Muscle of leg (tissue), 11 donors: ENCODE results near the gene ATXN2. TPM values are rescaled to one million over a fixed set of nuclear protein-coding genes. Genes with fewer than 3 reads are reported as not detected.
A peak's percentile ranks its signal among the peaks of the same experiment; 100 is the strongest.
"Not testable (repeated sequence)": the region's sequence is repeated elsewhere in the genome, so short reads cannot be mapped to it uniquely, and the experiment has no call there.

Experiments used
- DNase-seq: peaks from one replicate; pipeline ENCODE4 v3.0.0; 2013
- H3K27ac ChIP-seq: one replicate; pipeline ENCODE4 v1.5.1; 2013; ENCODE audit warnings: mild to moderate bottlenecking, low read length, control low read depth
- H3K27me3 ChIP-seq: one replicate; pipeline ENCODE4 v1.6.1; 2013; ENCODE audit warnings: low read length; ENCODE audit not compliant: control insufficient read depth, insufficient read depth
- H3K36me3 ChIP-seq: one replicate; pipeline ENCODE4 v1.6.1; 2013; ENCODE audit warnings: low read length; ENCODE audit not compliant: control insufficient read depth, insufficient read depth
- H3K4me1 ChIP-seq: one replicate; pipeline ENCODE4 v1.6.1; 2013; ENCODE audit warnings: low read length; ENCODE audit not compliant: control insufficient read depth, insufficient read depth
- H3K4me3 ChIP-seq: one replicate; pipeline ENCODE4 v1.5.1; 2013; ENCODE audit warnings: low read length, control low read depth
- H3K9me3 ChIP-seq: replicated peaks from 2 replicates; pipeline ENCODE4 v1.6.1; 2013; ENCODE audit warnings: low read depth, low read length; ENCODE audit not compliant: control insufficient read depth
- whole genome bisulfite sequencing: methylation state at CpG from one replicate; pipeline ENCODE4 v1.1.5; 2013; ENCODE audit warnings: missing lambda C conversion rate; ENCODE audit not compliant: insufficient coverage; 5-methylcytosine and 5-hydroxymethylcytosine counted together
- polyA plus RNA-seq, 8 donors: library from polyadenylated mRNA; unstranded; fragments of 120-200 nt; gene quantifications; one replicate each; pipeline versions ENCODE4 v1.2.1 to v1.2.3, GENCODE V29; 2013; ENCODE audit warnings: inconsistent platforms in 1 of 8, low replicate concordance in 1 of 8; ENCODE audit not compliant: insufficient read length in 8 of 8, insufficient read depth in 1 of 8
- total RNA-seq: library from RNA; stranded (reverse); fragments of 120-200 nt; gene quantifications from one replicate; pipeline ENCODE4 v1.2.4, GENCODE V29; 2013

The ATXN2 gene
- total and polyA plus RNA-seq, 9 donors, result 32.3 to 60.2 (median 50.0) TPM

- no peak for DNase-seq
- Histone ChIP-seq H3K4me3 (no peak overlapping the region), H3K4me1 (peaks cover 5% of the 10 kb centered on the region), H3K27ac (no peak overlapping the region), H3K9me3 (no peaks in the 10 kb centered on the region), H3K27me3 (no peaks in the 10 kb centered on the region), H3K36me3 (no peaks in the 10 kb centered on the region)
- no CpG with 5 or more reads among the region's 2 CpGs for WGBS
Observed at GRCh38 chr12:111602348-111602747, 3.2 kb upstream of the ATXN2 start.

GRCh38 chr12:111600986-111601385, 1.9 kb upstream of the ATXN2 start:
- not testable (repeated sequence) for H3K9me3 ChIP-seq, H3K27me3 ChIP-seq, H3K4me3 ChIP-seq, H3K36me3 ChIP-seq, H3K27ac ChIP-seq, DNase-seq
- H3K4me1 ChIP-seq, result peaks cover 10% of the 10 kb centered on the region
- WGBS, result over 99% methylated on average over 8 of the region's 12 CpGs

DNA sequence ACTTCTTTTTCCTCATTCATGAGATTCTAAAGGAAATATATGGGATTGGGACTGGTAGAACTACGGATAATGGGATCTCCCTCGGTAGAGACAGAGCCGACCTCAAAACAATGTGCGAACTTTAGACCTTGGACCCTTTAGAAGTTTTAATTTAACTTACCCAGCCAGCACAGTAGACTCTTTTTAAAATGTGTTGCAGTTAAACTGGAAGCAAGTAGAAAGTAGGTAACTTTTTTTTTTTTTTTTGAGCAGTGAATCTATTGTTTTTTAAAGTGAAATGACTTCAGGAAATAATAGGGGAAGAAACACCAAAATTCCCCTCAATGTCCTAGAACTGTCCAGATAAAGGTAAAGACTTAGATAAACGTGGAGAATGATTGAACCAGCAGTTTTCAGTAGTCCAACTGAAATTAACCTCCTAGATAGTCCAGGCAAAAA, 1.1 kb upstream of the ATXN2 start:
- Histone ChIP-seq H3K27me3 (no peaks in the 10 kb centered on the region), H3K4me1 (peaks cover 15% of the 10 kb centered on the region), H3K9me3 (no peaks in the 10 kb centered on the region), H3K36me3 (no peaks in the 10 kb centered on the region), H3K27ac (peak overlapping the region; percentile 95), H3K4me3 (peak overlapping the region; percentile 97)
- whole genome bisulfite sequencing, result no CpG with 5 or more reads among the region's 5 CpGs
- no peak for DNase-seq

GRCh38 chr12:111599453-111600204, 514 bp upstream of the ATXN2 start:
- H3K4me3 ChIP-seq, result peak overlapping the region; percentile 97

DNA sequence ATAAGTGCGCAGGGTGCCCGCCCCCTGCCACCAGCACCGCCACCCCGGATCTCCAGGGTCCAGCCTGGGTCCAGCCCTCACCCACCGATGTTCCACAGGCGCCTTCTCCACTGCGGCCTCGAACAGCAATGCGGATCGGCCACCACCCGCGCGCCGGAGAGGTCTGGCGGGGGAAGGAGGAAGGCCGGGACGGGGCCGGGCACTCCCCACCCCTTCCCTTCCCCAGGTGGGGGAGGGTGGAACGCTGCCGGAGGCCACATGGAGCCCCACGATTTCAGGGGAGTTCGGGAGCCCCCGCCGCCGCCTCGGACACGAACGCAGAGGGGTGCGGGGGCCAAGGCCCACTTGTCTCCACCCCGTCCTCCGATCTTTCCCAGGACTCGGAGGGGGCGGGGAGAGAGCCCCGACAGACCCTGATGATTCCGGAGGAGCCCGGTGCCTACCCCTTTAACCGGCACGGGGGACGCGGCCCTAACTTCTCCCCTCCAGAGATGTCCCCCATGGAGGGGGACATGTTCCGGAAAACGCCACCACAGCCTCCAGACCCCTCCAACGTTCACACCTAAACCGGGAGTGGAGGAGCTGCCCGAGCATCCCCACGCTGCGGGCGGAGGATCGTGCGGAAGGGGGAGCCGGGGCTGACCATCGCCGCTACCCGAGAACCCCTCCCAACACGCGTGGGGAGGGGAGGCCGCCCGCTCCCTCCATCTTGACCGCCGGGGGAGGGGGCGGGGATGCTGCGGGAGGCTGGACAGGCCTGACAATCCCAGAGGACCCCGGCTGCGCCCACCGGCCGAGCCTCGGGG, 1.1 kb downstream of the ATXN2 start:
- peak overlapping the region; percentile 97 for H3K4me3 ChIP-seq
- WGBS, result 0% methylated on average over 26 of the region's 67 CpGs
- H3K27ac ChIP-seq, result peak overlapping the region; percentile 83
- peak; percentile 76 for DNase-seq
- no peaks in the 10 kb centered on the region for H3K9me3 ChIP-seq
- no peaks in the 10 kb centered on the region for H3K36me3 ChIP-seq
- H3K4me1 ChIP-seq, result peaks cover 15% of the 10 kb centered on the region
- no peaks in the 10 kb centered on the region for H3K27me3 ChIP-seq

More at GRCh38 chr12:111599453-111600204, 514 bp upstream of the ATXN2 start:
- Histone ChIP-seq H3K4me1 (peaks cover 15% of the 10 kb centered on the region), H3K9me3 (no peaks in the 10 kb centered on the region), H3K27me3 (no peaks in the 10 kb centered on the region), H3K27ac (peak overlapping the region; percentile 95), H3K36me3 (no peaks in the 10 kb centered on the region)
- WGBS, result 0% methylated on average over 39 of the region's 56 CpGs
- DNase-seq, result peak; percentile 96

- Histone ChIP-seq H3K9me3 (no peaks in the 10 kb centered on the region), H3K4me3 (peak overlapping the region; percentile 97), H3K4me1 (peaks cover 15% of the 10 kb centered on the region), H3K27me3 (no peaks in the 10 kb centered on the region), H3K36me3 (no peaks in the 10 kb centered on the region), H3K27ac (peak overlapping the region; percentile 83)
- peak; percentile 65 for DNase-seq
- under 1% methylated on average over 17 of the region's 33 CpGs for WGBS
Observed at GRCh38 chr12:111596985-111597830, 1.9 kb downstream of the ATXN2 start.

DNA sequence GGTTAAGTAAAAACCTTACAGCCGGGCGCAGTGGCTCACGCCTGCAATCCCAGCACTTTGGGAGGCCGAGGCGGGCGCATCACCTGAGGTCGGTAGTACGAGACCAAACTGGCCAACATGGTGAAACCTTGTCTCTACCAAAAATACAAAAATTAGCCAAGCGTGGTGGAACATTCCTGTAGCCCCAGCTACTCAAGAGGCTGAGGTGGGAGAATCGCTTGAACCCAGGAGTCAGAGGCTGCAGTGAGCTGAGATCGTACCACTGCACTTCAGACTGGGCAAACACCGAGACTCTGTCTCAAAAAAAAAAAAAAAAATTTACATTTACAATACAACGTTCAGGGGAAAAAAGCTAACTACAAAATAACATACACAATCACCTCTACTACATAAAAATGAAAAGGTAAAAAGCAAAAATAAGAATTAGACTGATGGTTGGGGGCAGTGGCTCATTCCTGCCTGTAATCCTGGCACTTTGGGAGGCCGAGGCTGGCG, 3.7 kb downstream of the ATXN2 start:
- H3K4me1 ChIP-seq, result peaks cover 15% of the 10 kb centered on the region
- not testable (repeated sequence) for H3K4me3 ChIP-seq, H3K9me3 ChIP-seq, DNase-seq, H3K27ac ChIP-seq, H3K27me3 ChIP-seq, H3K36me3 ChIP-seq
- WGBS, result 100% methylated on average over 1 of the region's 15 CpGs

DNA sequence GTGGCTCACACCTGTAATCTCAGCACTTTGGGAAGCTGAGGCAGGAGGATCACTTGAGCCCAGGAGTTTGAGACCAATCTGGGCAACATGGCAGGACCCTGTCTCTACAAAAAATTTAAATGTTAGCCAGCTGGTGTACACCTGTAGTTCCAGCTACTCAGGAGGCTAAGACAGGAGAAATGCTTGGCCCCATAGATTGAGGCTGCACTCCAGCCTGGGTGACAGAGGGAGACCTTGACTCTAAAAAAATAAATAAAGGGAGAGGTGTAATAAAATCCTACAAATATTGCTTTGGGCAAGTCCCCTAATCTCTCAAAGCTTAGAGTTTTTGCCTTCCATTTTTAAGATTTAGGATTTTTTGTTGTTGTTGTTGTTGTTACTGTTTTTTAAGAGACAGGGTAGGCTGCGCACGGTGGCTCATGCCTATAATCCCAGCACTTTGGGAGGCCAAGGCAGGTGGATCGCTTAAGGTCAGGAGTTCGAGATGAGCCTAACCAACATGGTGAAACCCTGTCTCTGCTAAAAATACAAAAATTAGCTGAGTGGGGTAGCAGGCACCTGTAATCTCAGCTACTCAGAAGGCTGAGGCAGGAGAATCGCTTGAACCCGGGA, 7.6 kb downstream of the ATXN2 start:
- H3K36me3 ChIP-seq, DNase-seq, H3K27ac ChIP-seq, H3K27me3 ChIP-seq, H3K4me1 ChIP-seq, H3K9me3 ChIP-seq, H3K4me3 ChIP-seq: not testable (repeated sequence)
- WGBS, result 86% methylated on average over 2 of the region's 6 CpGs

- H3K9me3 ChIP-seq, result no peaks in the 10 kb centered on the region
- H3K4me3 ChIP-seq, result no peak overlapping the region
- H3K4me1 ChIP-seq, result peaks cover under 1% of the 10 kb centered on the region
- WGBS, result 84% methylated on average over 3 of the region's 6 CpGs
- no peak overlapping the region for H3K27ac ChIP-seq
- H3K27me3 ChIP-seq, result no peaks in the 10 kb centered on the region
- no peak for DNase-seq
- H3K36me3 ChIP-seq, result peaks cover 2% of the 10 kb centered on the region
Observed at GRCh38 chr12:111590552-111590951, 8.6 kb downstream of the ATXN2 start.
